GM18502 (cell line): ENCODE results near the gene OMA1.
"Not testable (repeated sequence)": the region's sequence is repeated elsewhere in the genome, so short reads cannot be mapped to it uniquely, and the experiment has no call there.

Experiments
- ATAC-seq: cut with Tn5 transposase; IDR thresholded peaks from one replicate; pipeline ENCODE4 v1.9.1; 2021; ENCODE audit warnings: mild to moderate bottlenecking; ENCODE audit not compliant: unreplicated experiment, poor library complexity

The OMA1 gene

DNA sequence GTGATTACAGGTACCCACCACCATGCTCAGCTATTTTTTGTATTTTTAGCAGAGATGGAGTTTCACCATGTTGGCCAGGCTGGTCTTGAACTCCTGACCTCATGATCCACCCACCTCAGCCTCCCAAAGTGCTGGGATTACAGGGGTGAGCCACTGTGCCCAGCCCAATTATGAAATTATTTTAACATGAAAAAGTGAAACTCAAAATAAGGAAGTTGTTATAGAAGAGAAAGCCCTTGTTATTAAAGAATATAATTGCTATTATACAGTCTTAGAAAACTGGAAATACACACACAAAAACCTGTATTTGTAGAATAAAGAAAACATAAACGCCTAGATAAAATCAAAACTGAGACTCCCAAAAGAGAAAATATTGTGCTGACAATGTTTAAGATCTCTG is 14.7 kb downstream of the OMA1 start:
- ATAC-seq, result not testable (repeated sequence)

DNA sequence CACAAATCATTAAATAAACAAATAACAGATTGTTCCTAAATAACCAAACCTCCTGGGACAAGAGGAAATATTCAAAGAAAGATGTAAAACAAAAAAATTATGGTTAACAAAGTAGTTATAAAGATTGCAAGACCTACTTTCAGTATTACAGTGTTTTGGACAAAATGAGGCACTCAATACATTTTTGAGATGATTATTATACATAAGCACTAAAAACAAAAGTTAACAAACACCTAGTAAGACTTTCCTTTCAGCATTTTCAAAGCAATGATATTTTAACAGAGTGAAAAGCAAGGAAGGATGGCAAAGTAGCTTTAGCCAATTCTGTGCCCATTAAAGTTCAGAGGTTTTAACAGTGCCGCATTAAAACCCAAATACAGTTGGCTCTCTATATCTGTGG is 17.2 kb downstream of the OMA1 start:
- ATAC-seq, result no peak

DNA sequence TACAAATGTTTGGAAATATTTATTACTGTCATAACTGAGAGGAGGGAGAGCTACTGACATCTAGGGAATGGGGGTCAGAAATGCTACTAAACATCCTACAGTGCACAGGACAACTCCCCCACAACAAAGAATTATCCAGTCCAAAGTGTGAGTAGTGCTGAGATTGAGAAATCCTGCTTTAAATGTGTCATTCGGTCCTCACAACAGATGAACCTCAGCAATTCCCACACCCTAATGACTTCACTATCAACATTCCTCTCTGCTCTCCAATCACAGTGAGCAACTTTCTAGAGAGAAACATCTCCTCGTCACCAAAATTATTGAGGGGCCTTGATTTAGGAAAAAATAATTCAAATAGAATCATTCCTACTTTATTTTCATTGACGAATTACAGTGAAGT is 18.0 kb downstream of the OMA1 start:
- no peak for ATAC-seq

DNA sequence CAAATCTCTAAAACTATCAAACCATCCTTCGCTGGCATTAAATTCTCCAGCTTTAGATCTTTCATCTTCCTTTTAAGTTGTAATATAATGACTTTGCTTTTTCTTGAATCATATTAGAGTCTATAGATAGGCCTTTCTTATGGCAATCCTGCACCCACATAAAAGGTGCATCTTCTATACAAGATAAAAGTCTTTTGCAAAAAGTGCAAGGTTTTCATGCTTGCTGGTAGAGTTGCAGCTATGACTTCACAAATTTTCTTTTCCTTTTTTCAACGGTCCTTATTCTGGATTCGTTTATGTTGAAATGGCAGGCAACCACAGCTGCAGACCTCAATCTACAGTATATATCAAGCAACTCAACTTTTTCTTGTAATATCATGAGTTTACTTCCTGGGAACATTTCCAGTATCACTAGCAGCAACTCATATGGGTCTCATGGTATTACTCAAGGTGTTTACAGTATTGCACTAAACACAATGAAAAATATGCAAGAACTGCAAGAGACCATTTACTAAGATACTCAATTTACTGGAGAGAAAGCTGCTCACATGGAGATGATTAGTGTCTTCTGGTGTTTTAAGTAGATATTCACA is 22.1 kb downstream of the OMA1 start:
- ATAC-seq, result no peak

DNA sequence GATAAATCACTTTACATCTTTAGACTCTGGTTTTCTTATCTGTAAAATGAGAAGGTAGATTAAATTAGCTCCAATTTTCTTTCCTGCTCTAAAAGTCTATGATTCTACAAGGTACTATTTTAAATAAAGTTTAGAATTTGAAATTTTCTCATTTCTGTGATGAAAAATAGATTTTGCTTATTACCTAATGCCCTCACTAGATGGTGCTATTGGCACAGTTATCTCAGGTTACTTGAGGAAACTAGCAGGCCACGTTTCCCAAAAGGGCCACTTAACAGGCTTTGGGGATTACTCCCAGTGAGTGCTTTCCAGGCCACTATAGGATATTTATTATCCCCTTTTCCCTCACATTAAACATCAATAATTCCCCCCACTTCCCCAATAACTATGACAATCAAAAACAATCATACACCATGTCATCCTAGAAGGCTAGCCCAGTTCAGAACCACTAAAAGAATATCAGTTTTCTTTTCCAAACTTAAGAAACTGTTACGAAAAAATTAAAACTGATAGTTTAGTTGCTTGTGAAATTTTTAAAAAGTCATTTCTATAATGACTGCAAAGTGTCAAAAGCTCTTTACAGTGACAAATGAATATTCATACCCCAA is 30.6 kb downstream of the OMA1 start:
- ATAC-seq, result no peak

DNA sequence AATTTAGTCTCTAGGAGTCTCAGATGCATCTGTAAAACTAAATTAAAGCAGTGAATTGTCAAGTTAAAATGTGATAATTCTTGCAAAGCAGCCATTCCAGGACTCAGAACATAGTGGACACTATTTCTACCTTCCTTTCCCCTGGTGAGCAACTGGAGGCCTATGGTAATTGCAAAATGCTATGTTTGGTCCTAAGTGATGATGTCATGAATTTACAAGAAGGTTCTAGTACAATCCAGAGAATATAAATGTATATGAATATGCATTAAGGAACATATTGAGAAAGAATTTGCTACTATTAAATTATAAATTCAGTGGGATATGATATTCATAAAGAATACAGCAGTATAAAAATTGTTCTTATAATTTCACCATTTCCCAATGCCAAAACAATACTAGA is 32.6 kb downstream of the OMA1 start:
- ATAC-seq, result no peak

DNA sequence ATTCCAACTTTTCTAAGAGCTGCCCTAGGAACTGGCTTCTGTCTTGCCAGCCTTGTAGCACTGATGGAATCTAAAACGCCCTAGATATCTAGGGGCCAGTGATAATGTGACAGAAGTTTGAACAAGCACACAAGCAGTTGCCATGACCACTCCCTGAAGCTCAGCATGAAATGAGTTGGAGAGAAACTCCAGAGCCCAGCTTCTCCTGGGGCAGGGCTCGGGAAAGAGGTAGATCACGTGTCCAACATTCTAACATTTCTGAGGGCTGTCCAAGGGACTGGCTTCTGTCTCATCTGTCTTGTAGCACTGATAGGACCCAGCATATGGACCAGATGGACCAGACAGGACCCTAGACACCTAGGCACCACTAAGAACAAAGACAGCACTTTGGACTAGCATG is 37.9 kb downstream of the OMA1 start:
- ATAC-seq, result no peak

DNA sequence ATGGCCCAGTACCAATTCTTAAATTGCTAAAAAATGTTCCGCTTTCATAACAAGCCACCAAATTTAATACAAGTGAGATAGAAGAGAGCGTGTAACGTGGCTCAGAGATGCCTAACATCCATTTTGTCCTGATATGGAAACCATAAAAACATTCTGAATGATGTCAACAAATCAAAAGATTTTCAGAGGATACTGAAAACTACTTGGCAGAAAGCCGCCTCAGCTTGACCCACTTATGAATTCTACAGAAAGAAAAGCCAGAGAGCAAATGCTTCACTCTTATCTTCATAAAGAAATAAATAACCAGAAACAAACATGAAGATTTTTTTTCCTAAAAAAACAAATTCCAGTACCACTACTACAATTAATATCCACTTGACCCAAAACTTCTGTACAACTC is 41.2 kb downstream of the OMA1 start:
- ATAC-seq, result no peak

DNA sequence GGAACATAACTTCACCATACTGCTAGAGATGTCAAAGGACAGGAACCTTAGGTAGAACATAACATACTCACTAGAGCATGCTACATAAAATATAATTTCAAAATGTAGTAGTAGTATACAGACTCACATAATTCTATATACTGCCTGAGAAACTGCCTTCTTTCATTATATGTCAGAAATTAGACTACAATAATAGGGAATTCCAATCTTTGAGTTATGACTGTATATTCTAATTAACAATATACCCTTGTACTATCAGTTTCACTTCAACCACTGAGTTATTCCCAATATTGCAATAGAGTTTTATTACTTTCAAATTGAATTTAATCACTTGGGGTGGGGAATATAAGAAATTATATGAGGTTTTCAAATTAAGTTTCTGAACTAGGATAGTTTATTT is 44.0 kb downstream of the OMA1 start:
- ATAC-seq, result no peak

DNA sequence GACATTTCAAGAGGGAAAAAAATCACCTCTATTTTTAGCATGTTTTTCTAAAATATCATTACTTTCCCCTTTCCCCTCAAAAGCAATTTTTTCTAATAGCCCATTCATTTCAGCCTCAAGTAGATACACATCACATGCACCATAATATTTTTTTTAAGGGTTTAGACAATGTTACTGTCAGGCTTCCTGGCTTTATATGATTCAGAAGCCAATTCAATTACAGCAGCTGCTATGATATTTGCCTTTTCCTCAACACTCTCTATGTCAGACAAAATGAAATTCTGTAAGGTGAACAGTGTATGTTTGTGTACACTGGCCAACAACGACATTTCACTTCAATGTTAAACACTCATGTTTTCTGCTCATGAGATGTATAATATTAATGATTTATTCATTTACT is 46.5 kb downstream of the OMA1 start:
- no peak for ATAC-seq

DNA sequence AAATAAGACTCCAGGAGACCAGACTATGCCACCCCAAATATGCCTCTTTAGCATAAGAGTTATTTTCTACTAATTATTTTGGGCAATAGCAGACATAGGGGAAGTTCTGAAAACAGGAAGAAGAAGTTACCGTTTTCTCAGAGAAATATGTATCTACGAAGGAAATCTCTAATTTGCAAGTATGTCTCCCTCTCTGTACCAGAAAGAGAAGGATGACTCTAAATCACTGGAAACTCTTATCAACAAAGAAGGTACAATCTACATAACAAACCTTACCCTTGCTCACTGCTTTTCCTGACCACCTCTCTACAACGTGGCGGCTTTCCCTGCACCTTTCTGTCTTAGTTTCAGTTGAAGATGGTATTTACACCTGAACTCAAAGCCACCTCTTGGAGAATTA is 49.0 kb downstream of the OMA1 start:
- no peak for ATAC-seq

DNA sequence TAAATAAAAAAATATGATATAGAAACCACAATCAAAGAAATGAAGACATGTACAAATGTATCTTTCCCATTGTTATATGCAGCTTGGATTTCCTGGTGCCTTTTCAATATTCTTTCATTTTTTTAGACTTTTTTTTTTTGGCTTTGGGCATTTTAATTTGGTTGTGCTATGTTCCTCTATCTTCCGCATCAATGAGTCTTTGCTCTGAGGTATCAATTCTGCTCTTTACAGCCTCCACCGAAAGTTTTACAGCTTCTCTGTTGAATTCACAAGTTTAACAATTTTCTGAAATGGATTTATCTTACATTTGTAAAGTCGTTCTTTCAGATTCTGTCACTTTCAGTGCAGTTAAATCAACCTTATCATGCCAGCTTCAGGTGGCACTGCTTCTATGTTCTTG is 50.5 kb downstream of the OMA1 start:
- ATAC-seq, result no peak

DNA sequence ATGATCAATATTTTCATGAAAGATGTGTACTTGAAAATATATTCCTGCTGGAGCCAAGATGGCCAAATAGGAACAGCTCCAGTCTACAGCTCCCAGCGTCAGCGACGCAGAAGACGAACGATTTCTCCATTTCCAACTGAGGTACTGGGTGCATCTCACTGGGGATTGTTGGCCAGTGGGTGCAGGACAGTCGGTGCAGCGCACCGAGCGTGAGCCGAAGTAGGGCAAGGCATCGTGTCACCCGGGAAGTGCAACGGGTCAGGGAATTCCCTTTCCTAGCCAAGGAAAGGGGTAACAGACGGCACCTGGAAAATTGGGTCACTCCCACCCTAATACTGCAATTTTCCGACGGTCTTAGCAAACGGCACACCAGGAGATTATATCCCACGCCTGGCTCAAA is 57.6 kb downstream of the OMA1 start:
- not testable (repeated sequence) for ATAC-seq

DNA sequence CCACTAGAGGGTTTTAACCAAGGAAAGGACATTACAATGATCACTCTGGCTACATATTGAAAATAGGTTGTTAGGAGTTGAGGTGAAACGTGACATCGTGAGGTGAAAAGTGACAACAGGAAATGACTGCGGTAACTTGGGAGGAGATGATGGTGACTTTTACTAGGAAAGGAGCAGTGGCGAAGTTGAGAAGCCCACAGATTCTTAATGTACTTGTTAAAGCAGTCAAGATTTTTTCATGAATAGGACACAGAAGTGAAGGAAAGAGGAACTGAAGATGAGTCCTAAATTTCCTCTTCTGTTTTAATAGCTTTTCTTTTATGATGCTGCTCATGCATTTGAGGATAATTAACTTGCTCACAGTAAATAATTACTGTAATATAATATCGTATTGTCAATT is 59.5 kb downstream of the OMA1 start:
- ATAC-seq, result no peak

DNA sequence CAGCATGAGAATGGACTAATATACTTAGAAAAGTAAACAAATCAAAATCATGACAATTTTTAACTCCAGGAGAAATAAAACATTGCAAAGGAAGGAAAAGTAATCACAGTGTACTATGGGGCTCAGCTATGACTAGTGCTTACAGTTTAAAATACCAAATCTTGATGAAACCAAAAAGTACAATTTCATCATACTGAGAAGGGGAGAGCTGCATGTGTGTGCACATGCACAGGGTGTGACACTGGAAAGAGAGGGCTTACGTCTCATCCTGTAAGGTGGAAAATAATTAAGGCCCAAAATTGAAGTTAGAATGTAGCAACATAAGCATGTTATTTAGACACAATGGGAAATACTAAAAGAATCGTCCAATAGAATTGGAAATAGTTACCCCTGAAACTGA is 64.6 kb downstream of the OMA1 start:
- ATAC-seq, result no peak

DNA sequence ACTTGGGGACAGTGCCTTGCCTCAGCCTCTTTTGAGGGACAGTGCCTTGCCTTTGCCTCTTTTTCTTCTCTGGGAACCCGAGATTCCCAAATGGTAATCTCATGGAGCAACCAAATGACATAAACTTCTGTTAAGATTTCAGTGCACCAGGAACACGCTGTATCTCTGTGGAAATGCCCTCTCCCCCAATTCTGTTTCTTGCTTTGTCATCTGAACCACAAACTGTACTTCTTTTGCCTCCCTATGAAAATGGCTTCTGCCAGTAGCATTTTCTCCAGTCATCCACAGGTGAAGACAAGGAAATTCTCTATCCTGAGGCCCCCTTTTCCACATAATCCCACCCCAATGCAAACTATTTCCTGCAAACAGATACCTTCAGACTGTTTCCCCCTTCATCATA is 66.3 kb downstream of the OMA1 start:
- ATAC-seq, result no peak

DNA sequence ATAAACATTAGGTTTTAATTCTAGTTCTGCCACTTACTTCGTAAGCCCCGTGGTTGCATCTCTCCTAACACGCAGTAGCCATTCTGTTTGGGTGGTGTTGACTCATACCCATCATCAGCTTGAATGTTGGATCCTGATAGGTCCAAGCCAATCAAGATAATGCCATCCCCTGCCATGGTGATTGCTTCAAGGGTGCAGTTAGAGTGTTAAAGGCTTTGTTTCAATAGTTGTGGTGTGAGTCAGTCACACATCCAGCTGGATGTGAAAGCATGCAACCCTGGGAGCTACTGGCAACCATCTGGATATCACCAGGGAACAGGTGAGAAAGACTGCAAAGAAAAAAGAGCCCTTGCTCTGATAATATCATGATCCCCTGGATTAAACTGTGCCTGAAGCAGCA is 69.1 kb downstream of the OMA1 start:
- ATAC-seq, result no peak

DNA sequence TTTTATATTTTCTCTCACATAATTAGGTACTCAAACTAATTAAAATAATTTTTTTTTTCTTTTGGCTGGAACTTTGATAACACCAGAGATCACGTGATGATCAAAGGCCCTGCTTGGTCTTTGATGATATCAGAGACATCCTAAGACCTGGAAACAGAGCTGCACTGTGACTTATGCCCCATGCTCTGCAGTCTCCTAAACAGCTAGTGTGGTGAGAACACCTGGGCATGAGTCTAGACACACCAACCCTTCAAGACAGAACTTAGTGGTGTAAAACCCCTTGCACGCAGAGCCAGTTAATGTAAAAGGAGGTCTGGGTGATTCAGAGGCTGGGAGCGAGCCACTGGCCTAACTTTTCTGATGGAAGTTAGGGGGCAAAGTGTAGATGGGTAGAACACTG is 70.3 kb downstream of the OMA1 start:
- no peak for ATAC-seq

DNA sequence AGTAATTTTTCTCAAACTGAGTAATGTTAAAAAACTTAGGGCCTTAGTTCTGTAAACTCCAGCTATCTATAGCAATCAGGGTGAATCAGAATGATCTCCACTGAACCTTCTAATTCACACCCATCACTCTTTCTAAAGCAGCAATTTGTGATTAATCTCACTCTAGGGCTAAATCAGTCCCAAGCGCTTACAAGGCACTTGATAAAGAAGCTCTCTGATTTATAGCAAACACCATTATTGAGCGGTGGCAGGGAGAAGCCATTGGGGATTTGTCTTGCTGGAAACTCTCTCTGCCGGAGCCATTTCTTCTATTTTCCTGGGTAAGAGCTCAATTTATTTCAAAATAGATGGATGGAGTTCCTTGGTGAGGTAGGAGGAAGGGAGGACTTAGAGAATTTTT is 77.0 kb downstream of the OMA1 start:
- no peak for ATAC-seq

DNA sequence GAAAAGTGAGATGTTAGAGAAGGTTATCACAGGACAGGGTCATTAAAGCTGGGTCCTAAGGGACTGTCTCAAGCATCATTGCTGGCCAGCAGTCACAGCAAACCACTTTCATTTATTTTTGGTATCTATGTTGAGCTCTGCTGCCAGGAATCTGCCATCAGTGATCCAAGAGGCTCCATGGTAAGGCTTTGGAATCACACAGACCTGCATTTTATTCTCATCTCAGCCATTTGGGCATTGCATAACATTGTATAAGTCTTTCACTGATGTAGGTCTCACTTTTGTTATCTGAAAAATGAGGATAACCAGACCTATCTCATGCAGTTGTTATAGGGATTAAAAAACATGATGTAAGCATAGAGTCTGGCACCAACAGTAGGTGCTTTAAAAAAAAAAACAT is 77.5 kb downstream of the OMA1 start:
- no peak for ATAC-seq

DNA sequence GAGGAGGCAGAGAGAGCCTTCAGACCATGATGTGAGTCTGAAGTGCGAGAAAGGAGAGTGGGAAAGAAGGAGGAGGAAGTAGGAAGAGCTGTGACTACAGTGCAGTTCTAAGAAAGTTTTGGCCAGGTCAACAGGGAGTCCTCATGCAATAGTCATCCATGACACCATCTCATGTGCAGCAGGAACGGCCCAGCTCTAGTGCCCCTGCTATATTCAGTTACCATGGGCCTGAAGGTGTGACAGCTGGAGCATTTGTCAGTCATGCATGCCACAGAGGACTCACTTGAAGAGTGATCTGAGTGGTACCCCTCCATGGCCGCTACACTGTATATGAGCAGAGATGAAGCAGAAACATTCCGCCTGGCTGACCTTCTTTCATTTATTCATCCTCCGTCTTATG is 77.9 kb downstream of the OMA1 start:
- no peak for ATAC-seq

DNA sequence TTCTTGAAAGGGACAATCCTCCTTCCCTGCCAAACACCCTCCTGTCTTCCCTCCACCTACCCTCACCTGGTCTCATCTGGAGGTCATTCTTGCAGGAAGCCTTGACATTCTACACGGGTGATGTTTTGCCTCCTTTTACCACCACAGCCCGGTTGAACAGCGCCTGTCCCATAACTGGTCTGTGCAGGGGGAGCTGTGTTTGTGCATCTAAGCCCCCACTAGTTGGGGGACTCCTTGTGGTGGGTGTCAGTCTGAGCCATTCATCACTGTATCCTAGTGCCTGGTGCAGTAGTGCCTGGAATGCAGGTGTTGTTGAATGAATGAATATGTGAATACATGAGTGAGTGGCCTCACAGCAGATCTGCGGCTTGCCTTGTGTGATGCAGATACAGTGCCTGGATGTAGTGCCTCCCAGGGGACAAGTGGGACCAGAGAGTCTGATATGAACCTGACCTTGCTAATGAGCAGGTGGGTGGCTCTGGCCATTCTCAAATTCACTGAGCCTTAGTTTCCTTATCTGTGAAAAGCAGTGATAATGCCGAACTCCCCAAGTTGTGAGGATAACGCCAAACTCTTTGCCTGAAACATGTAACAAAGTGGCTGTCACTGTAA is 79.8 kb downstream of the OMA1 start:
- no peak for ATAC-seq
